SK-N-SH (cell line): Measurements from ENCODE around the gene SDK1. TPM values are rescaled to one million over a fixed set of nuclear protein-coding genes. Genes with fewer than 3 reads are reported as not detected.
A peak's percentile ranks its signal among the peaks of the same experiment; 100 is the strongest.

Experiments used
- CTCF ChIA-PET: fragments of 300-600, 350-600 bp; formaldehyde crosslinking; extraction: SDS; loops from one replicate; lab custom pipeline; 2021; lab: Yijun Ruan, JAX
- POLR2A ChIA-PET: fragments of 350-600 bp; sonication (Branson Sonifier 250); formaldehyde crosslinking; extraction: SDS; loops from one replicate; lab custom pipeline; 2020; ENCODE audit warnings: antibody characterized with exemption, inconsistent platforms; lab: Yijun Ruan, JAX
- DNase-seq: peaks from one replicate; pipeline ENCODE4 v3.0.0; 2012
- H2AFZ ChIP-seq: fragments of 200-600 bp; sonication (generic); 2 replicates; pipeline ENCODE4 v1.8.1; 2016; ENCODE audit warnings: antibody characterized with exemption, mild to moderate bottlenecking, low read depth
- H3F3A ChIP-seq: fragments of 200-600 bp; sonication (generic); replicated peaks from 2 replicates; pipeline ENCODE3; 2016; ENCODE audit warnings: antibody characterized with exemption, mild to moderate bottlenecking; ENCODE audit not compliant: insufficient read depth
- H3K27ac ChIP-seq, 2 experiments: fragments of 200-500 bp in 1 of 2; fragments of 200-600 bp in 1 of 2; sonication (Bioruptor generic) in 1 of 2; sonication (generic), shearing (Covaris generic) in 1 of 2; 2 replicates each; pipeline versions ENCODE4 v1.5.1 to v1.6.1; 2014 to 2016; ENCODE audit warnings: low read depth in 2 of 2, inconsistent platforms in 1 of 2, low read length in 1 of 2, mild to moderate bottlenecking in 1 of 2, mixed read lengths in 1 of 2
- H3K27me3 ChIP-seq: fragments of 200-600 bp; sonication (generic), shearing (Covaris generic); 2 replicates; pipeline ENCODE4 v1.6.1; 2016; ENCODE audit warnings: mixed run types; ENCODE audit not compliant: insufficient read depth
- H3K36me3 ChIP-seq, 2 experiments: fragments of 200-500 bp in 1 of 2; fragments of 200-600 bp in 1 of 2; sonication (Bioruptor generic) in 1 of 2; sonication (generic) in 1 of 2; replicated peaks in 1 of 2; 2 replicates each; pipeline versions ENCODE3 to v1.5.1; 2014 to 2016; ENCODE audit warnings: low read length in 1 of 2, mild to moderate bottlenecking in 1 of 2; ENCODE audit not compliant: insufficient read depth in 2 of 2, control insufficient read depth in 1 of 2
- H3K4me1 ChIP-seq, 2 experiments: fragments of 200-500 bp in 1 of 2; fragments of 200-600 bp in 1 of 2; sonication (Bioruptor generic) in 1 of 2; sonication (generic), shearing (Covaris generic) in 1 of 2; 2 replicates each; pipeline versions ENCODE4 v1.5.1 to v1.6.1; 2014 to 2016; ENCODE audit warnings: low read depth in 1 of 2, low read length in 1 of 2, mixed run types in 1 of 2; ENCODE audit not compliant: insufficient read depth in 2 of 2, control insufficient read depth in 1 of 2
- H3K4me2 ChIP-seq: fragments of 200-600 bp; sonication (generic), shearing (Covaris generic); 2 replicates; pipeline ENCODE4 v1.6.1; 2017; ENCODE audit warnings: mixed run types
- H3K4me3 ChIP-seq, 2 experiments: fragments of 200-500 bp in 1 of 2; fragments of 200-600 bp in 1 of 2; sonication (Bioruptor generic) in 1 of 2; sonication (generic), shearing (Covaris generic) in 1 of 2; 2 replicates each; pipeline versions ENCODE4 v1.5.1 to v1.8.1; 2014 to 2016; ENCODE audit warnings: low read depth in 2 of 2, inconsistent platforms in 1 of 2, low read length in 1 of 2, mild to moderate bottlenecking in 1 of 2, mixed read lengths in 1 of 2, moderate library complexity in 1 of 2
- H3K79me2 ChIP-seq: fragments of 200-600 bp; sonication (generic); 2 replicates; pipeline ENCODE4 v1.8.1; 2017; ENCODE audit warnings: mild to moderate bottlenecking; ENCODE audit not compliant: insufficient read depth
- H3K9ac ChIP-seq: fragments of 200-600 bp; sonication (generic); 2 replicates; pipeline ENCODE4 v1.6.1; 2017; ENCODE audit warnings: mixed run types
- H3K9me2 ChIP-seq: fragments of 200-600 bp; sonication (generic); 2 replicates; pipeline ENCODE4 v1.6.1; 2017; ENCODE audit warnings: mixed run types
- H3K9me3 ChIP-seq: fragments of 200-600 bp; sonication (generic); 2 replicates; pipeline ENCODE4 v1.6.1; 2017; ENCODE audit warnings: mixed run types, mild to moderate bottlenecking, moderate library complexity
- H4K20me1 ChIP-seq: fragments of 200-600 bp; sonication (generic); 2 replicates; pipeline ENCODE4 v1.6.1; 2017; ENCODE audit warnings: mild to moderate bottlenecking, mixed run types; ENCODE audit not compliant: insufficient read depth
- FOSL2 ChIP-seq: IDR thresholded peaks from 2 replicates; pipeline ENCODE4 v1.4.0; 2012; ENCODE audit warnings: low read depth, mild to moderate bottlenecking, moderate library complexity, borderline replicate concordance
- GABPA ChIP-seq: IDR thresholded peaks from 2 replicates; pipeline ENCODE4 v1.4.0; 2012; ENCODE audit warnings: low read depth, mild to moderate bottlenecking
- MAX ChIP-seq: IDR thresholded peaks from 2 replicates; pipeline ENCODE4 v1.4.0; 2012; ENCODE audit warnings: low read depth
- MEF2A ChIP-seq: IDR thresholded peaks from 2 replicates; pipeline ENCODE4 v1.4.0; 2012; ENCODE audit warnings: low read depth, borderline replicate concordance
- NRF1 ChIP-seq: IDR thresholded peaks from 2 replicates; pipeline ENCODE4 v1.6.1; 2012; ENCODE audit warnings: low read depth, mild to moderate bottlenecking, low read length
- POLR2AphosphoS5 ChIP-seq: IDR thresholded peaks from 2 replicates; pipeline ENCODE4 v1.6.1; 2012; ENCODE audit warnings: low read depth, low read length
- RAD21 ChIP-seq: IDR thresholded peaks from 2 replicates; pipeline ENCODE4 v1.6.1; 2012; ENCODE audit warnings: mild to moderate bottlenecking, low read length
- REST ChIP-seq: IDR thresholded peaks from 2 replicates; pipeline ENCODE4 v1.6.1; 2012; ENCODE audit warnings: mild to moderate bottlenecking, low read depth, low read length, moderate library complexity
- RXRA ChIP-seq: IDR thresholded peaks from 2 replicates; pipeline ENCODE4 v1.4.0; 2012; ENCODE audit warnings: low read depth, mild to moderate bottlenecking, borderline replicate concordance
- USF1 ChIP-seq: IDR thresholded peaks from 2 replicates; pipeline ENCODE4 v1.4.0; 2012; ENCODE audit warnings: low read depth, borderline replicate concordance
- WGBS: methylation state at CpG from one replicate; pipeline ENCODE4 v1.1.6; 2017; ENCODE audit warnings: low lambda C conversion rate; 5-methylcytosine and 5-hydroxymethylcytosine counted together
- polyA plus RNA-seq, 3 experiments: library from polyadenylated mRNA; depleted of rRNA; stranded (reverse); fragments of >200 nt; gene quantifications; 2 replicates each; pipeline ENCODE4 v1.2.3, GENCODE V29; 2012

SDK1 gene
- polyA plus RNA-seq, 1 of the 3 experiments (the other 2 are of a cell fraction): 1.2 TPM

GRCh38 chr7:4102231-4102841 lies 801.3 kb downstream of the SDK1 start:
- TF ChIP-seq USF1 (no peak), RXRA (no peak), REST (no peak), MEF2A (no peak), FOSL2 (no peak), POLR2AphosphoS5 (no peak), RAD21 (no peak), MAX (no peak), GABPA (no peak)
- Histone ChIP-seq H3K9me2 (no peaks in the 10 kb centered on the region), H3K9ac (no peak overlapping the region), H3K27me3 (no peaks in the 10 kb centered on the region), H3K9me3 (no peaks in the 10 kb centered on the region), H4K20me1 (no peaks in the 10 kb centered on the region), H3F3A (no peaks in the 10 kb centered on the region), H3K36me3 (no peaks in the 10 kb centered on the region), H2AFZ (no peak overlapping the region), H3K4me1 (peaks cover 0 to 6% of the 10 kb centered on the region in 2 experiments; a peak in 1 of 4 replicates), H3K4me3 (no peak overlapping the region), H3K4me2 (no peak overlapping the region), H3K79me2 (no peaks in the 10 kb centered on the region), H3K27ac (no peak overlapping the region)
- POLR2A ChIA-PET: no interaction called here
- WGBS: 66% methylated on average over 13 of the region's 14 CpGs
- CTCF ChIA-PET: interaction anchor here (0.6 to 2.6 kb wide), 18 partner anchors 9 to 1203 kb away, joined by 3 to 18 read pairs (median 4); no protein-coding TSS in a partner anchor
- no peak for DNase-seq

- Histone ChIP-seq H2AFZ (no peak overlapping the region), H3K36me3 (no peaks in the 10 kb centered on the region), H3K4me2 (no peak overlapping the region), H3K9me3 (no peaks in the 10 kb centered on the region), H4K20me1 (no peaks in the 10 kb centered on the region), H3K9me2 (no peaks in the 10 kb centered on the region), H3K27ac (no peak overlapping the region), H3K79me2 (no peaks in the 10 kb centered on the region), H3K9ac (no peak overlapping the region), H3K27me3 (no peaks in the 10 kb centered on the region), H3K4me3 (no peak overlapping the region), H3F3A (no peaks in the 10 kb centered on the region), H3K4me1 (peaks cover 0 to 6% of the 10 kb centered on the region in 2 experiments; a peak in 1 of 4 replicates)
- peak; percentile 62 for DNase-seq
- 65% methylated on average over 16 of the region's 17 CpGs for WGBS
- POLR2A ChIA-PET: interaction anchor here (0.7 kb wide), 1 partner anchor 41 kb away, joined by 5 read pairs; no protein-coding TSS in a partner anchor
- TF ChIP-seq RAD21: peak; percentile 57
- TF ChIP-seq GABPA: no peak
- no peak for TF ChIP-seq FOSL2
- TF ChIP-seq NRF1: no peak
- CTCF ChIA-PET: interaction anchor here (0.7 to 2.6 kb wide), 25 partner anchors 8 to 743 kb away, joined by 3 to 18 read pairs (median 4); no protein-coding TSS in a partner anchor
Observed at GRCh38 chr7:4103352-4104091, 802.5 kb downstream of the SDK1 start.
